Sigmoid colon (tissue), 4 donors: ENCODE data around the gene NR2C1.

ENCODE experiments used
- CTCF ChIP-seq, 4 experiments: fragments of 450-650 bp in 3 of 4; fragments of 200-600 bp in 1 of 4; IDR thresholded peaks; one replicate each; pipeline ENCODE4 v1.5.1; 2016 to 2019; ENCODE audit warnings: antibody characterized with exemption in 4 of 4, mild to moderate bottlenecking in 3 of 4, moderate library complexity in 2 of 4
- EP300 ChIP-seq, 4 donors: sonication (generic); formaldehyde crosslinking; IDR thresholded peaks; one replicate each; pipeline ENCODE4 v1.6.1; 2017; ENCODE audit warnings: antibody characterized with exemption in 4 of 4
- POLR2A ChIP-seq, 2 donors: fragments of 450-650 bp; IDR thresholded peaks; one replicate each; pipeline ENCODE4 v1.6.1; 2016; ENCODE audit warnings: antibody characterized with exemption in 2 of 2, mild to moderate bottlenecking in 2 of 2, moderate library complexity in 2 of 2
- POLR2AphosphoS5 ChIP-seq, 4 donors: sonication (generic); formaldehyde crosslinking; IDR thresholded peaks; one replicate each; pipeline ENCODE4 v1.6.1; 2017; ENCODE audit warnings: antibody characterized with exemption in 4 of 4

- TF ChIP-seq EP300 (IDR thresholded peaks at IDR 0.05) (no peak), CTCF (IDR thresholded peaks at IDR 0.05) (no peak), POLR2AphosphoS5 (IDR thresholded peaks at IDR 0.05) (no peak), POLR2A (IDR thresholded peaks at IDR 0.05) (no peak)
These were observed 68.8 kb downstream of the NR2C1 start for GRCh38 chr12:95004610-95005009.
